Nephron progenitor cell (in vitro differentiated cells): ENCODE measurements around the gene INSIG2.

Source experiments
- DNase-seq: peaks from one replicate; pipeline ENCODE4 v3.0.0; 2021
- H3K27ac Mint-ChIP-seq: 2 replicates; pipeline ENCODE4 v1.8.0; 2021; ENCODE audit warnings: mild to moderate bottlenecking, moderate library complexity, mixed read lengths
- H3K27me3 Mint-ChIP-seq: 2 replicates; pipeline ENCODE4 v1.8.0; 2021; ENCODE audit warnings: mild to moderate bottlenecking, low read depth, mixed read lengths; ENCODE audit not compliant: poor library complexity
- H3K36me3 Mint-ChIP-seq: 2 replicates; pipeline ENCODE4 v1.8.0; 2021; ENCODE audit warnings: low read depth, mixed read lengths
- H3K4me1 Mint-ChIP-seq: 2 replicates; pipeline ENCODE4 v1.8.0; 2021; ENCODE audit warnings: mixed read lengths
- H3K4me3 Mint-ChIP-seq: 2 replicates; pipeline ENCODE4 v1.8.0; 2021; ENCODE audit warnings: mild to moderate bottlenecking, moderate library complexity, mixed read lengths
- H3K9me3 Mint-ChIP-seq: 2 replicates; pipeline ENCODE4 v1.8.0; 2021; ENCODE audit warnings: mild to moderate bottlenecking, moderate library complexity, mixed read lengths
- CTCF ChIP-seq: fragments of 200-600 bp; sonication (generic); IDR thresholded peaks from 2 replicates; pipeline ENCODE4 v1.5.0; 2021; ENCODE audit warnings: antibody characterized with exemption

INSIG2 gene

GRCh38 chr2:118088051-118089024 is at the start of gene INSIG2:
INSIG2 (plus strand) TSS chr2:118088471; CDS start chr2:118096557, 8,086 bp downstream.
- DNase-seq: peak; percentile 96
- peaks cover 41% of the 10 kb centered on the region for H3K4me1 Mint-ChIP-seq
- H3K36me3 Mint-ChIP-seq: peaks cover 7% of the 10 kb centered on the region
- H3K4me3 Mint-ChIP-seq: peak within 1 kb of the TSS; percentile 76
- H3K27ac Mint-ChIP-seq: peak within 1 kb of the TSS; percentile 82
- no peaks in the 10 kb centered on the region for H3K9me3 Mint-ChIP-seq
- no peak for TF ChIP-seq CTCF
- no peaks in the 10 kb centered on the region for H3K27me3 Mint-ChIP-seq

- Mint-ChIP-seq H3K27ac (no peak overlapping the region), H3K36me3 (peaks cover 3% of the 10 kb centered on the region), H3K4me3 (no peak overlapping the region), H3K27me3 (no peaks in the 10 kb centered on the region), H3K4me1 (no peaks in the 10 kb centered on the region), H3K9me3 (peaks cover 27% of the 10 kb centered on the region)
- TF ChIP-seq CTCF: no peak
- DNase-seq: no peak
These were observed 47.4 kb upstream of the INSIG2 start for GRCh38 chr2:118040891-118041290.

GRCh38 chr2:118044103-118044716 is 44.1 kb upstream of the INSIG2 start:
- Mint-ChIP-seq H3K36me3 (no peaks in the 10 kb centered on the region), H3K27ac (no peak overlapping the region), H3K4me3 (no peak overlapping the region), H3K4me1 (peaks cover 9% of the 10 kb centered on the region), H3K9me3 (peaks cover 8% of the 10 kb centered on the region), H3K27me3 (no peaks in the 10 kb centered on the region)
- no peak for DNase-seq
- no peak for TF ChIP-seq CTCF

- Mint-ChIP-seq H3K27ac (no peak overlapping the region), H3K4me1 (peaks cover 16% of the 10 kb centered on the region), H3K36me3 (no peaks in the 10 kb centered on the region), H3K27me3 (no peaks in the 10 kb centered on the region), H3K9me3 (peaks cover 8% of the 10 kb centered on the region), H3K4me3 (no peak overlapping the region)
- TF ChIP-seq CTCF: no peak
- DNase-seq: no peak
These were observed 43.4 kb upstream of the INSIG2 start for GRCh38 chr2:118044854-118045253.

GRCh38 chr2:118045286-118045685 is 43.0 kb upstream of the INSIG2 start:
- TF ChIP-seq CTCF: no peak
- Mint-ChIP-seq H3K36me3 (no peaks in the 10 kb centered on the region), H3K27ac (no peak overlapping the region)

More at GRCh38 chr2:118045286-118045685, 43.0 kb upstream of the INSIG2 start:
- Mint-ChIP-seq H3K4me1 (peaks cover 20% of the 10 kb centered on the region), H3K27me3 (no peaks in the 10 kb centered on the region), H3K4me3 (no peak overlapping the region), H3K9me3 (peaks cover 8% of the 10 kb centered on the region)
- no peak for DNase-seq
